HepG2 (cell line): ENCODE data around the gene CTXN1. TPM values are rescaled to one million over a fixed set of nuclear protein-coding genes. Genes with fewer than 3 reads are reported as not detected.
A peak's percentile ranks its signal among the peaks of the same experiment; 100 is the strongest.

ENCODE experiments used
- ADNP ChIP-seq: sonication (generic); formaldehyde crosslinking; IDR thresholded peaks from 2 replicates; pipeline ENCODE4 v1.4.0; 2020; ENCODE audit warnings: missing genetic modification reagents
- ARID2 ChIP-seq: sonication (generic); formaldehyde crosslinking; IDR thresholded peaks from 2 replicates; pipeline ENCODE4 v1.8.1; 2022; ENCODE audit warnings: mild to moderate bottlenecking, missing genetic modification reagents, borderline replicate concordance
- ARID3A ChIP-seq: IDR thresholded peaks from 2 replicates; pipeline ENCODE4 v1.6.1; 2012; ENCODE audit warnings: low read depth, low read length, improper control_type of control experiment
- DDIT3 ChIP-seq: sonication (generic); formaldehyde crosslinking; IDR thresholded peaks from 2 replicates; pipeline ENCODE4 v1.4.0; 2020; ENCODE audit warnings: mild to moderate bottlenecking, missing genetic modification reagents
- DNMT3B ChIP-seq: conservative IDR thresholded peaks from 2 replicates; pipeline ENCODE4 v1.6.1; 2016; ENCODE audit warnings: missing biosample characterization, control low read depth
- FOXP1 ChIP-seq, 2 experiments: fragments of 450-650 bp in 1 of 2; IDR thresholded peaks; 2 replicates each; pipeline ENCODE4 v1.6.1; 2017 to 2018; ENCODE audit warnings: antibody characterized with exemption in 1 of 2
- RAD21 ChIP-seq: fragments of 450-650 bp; formaldehyde crosslinking; IDR thresholded peaks from 2 replicates; pipeline ENCODE4 v1.5.0; 2020; ENCODE audit warnings: mild to moderate bottlenecking
- SATB2 ChIP-seq: sonication (generic); formaldehyde crosslinking; IDR thresholded peaks from 2 replicates; pipeline ENCODE4 v1.5.0; 2020; ENCODE audit warnings: missing genetic modification reagents
- ZC3H4 ChIP-seq: sonication (generic); formaldehyde crosslinking; IDR thresholded peaks from 2 replicates; pipeline ENCODE4 v1.4.0; 2020; ENCODE audit warnings: missing genetic modification reagents, borderline replicate concordance
- ZNF10 ChIP-seq: sonication (generic); formaldehyde crosslinking; IDR thresholded peaks from 2 replicates; pipeline ENCODE4 v1.4.0; 2020; ENCODE audit warnings: mild to moderate bottlenecking, low read depth, missing genetic modification reagents, borderline replicate concordance
- ZNF142 ChIP-seq: sonication (generic); formaldehyde crosslinking; IDR thresholded peaks from 2 replicates; pipeline ENCODE4 v1.4.0; 2020; ENCODE audit warnings: missing genetic modification reagents
- ZNF646 ChIP-seq: sonication (generic); formaldehyde crosslinking; IDR thresholded peaks from 2 replicates; pipeline ENCODE4 v1.9.0; 2021; ENCODE audit warnings: mild to moderate bottlenecking, missing genetic modification reagents
- ZSCAN21 ChIP-seq: sonication (generic); formaldehyde crosslinking; IDR thresholded peaks from 2 replicates; pipeline ENCODE4 v1.8.0; 2022; ENCODE audit warnings: mild to moderate bottlenecking, missing genetic modification reagents, moderate library complexity, borderline replicate concordance
- polyA plus RNA-seq, 8 experiments: library from polyadenylated mRNA; depleted of rRNA in 3 of 8; stranded (reverse) in 7 of 8; unstranded in 1 of 8; fragments of >200 nt; fragmentation: Illumina TruSeq in 4 of 8; extraction: Trizol in 4 of 8; gene quantifications; 2 replicates each; pipeline versions ENCODE4 v1.2.1 to v1.2.3, GENCODE V29; 2011 to 2016; ENCODE audit warnings: low read depth in 4 of 8, missing spikeins in 1 of 8, mixed read lengths in 1 of 8; ENCODE audit not compliant: insufficient read depth in 1 of 8
- total RNA-seq, 5 experiments: library from RNA; depleted of rRNA; stranded (reverse); fragments of >200 nt; fragmentation: Illumina TruSeq; extraction: Trizol; gene quantifications; 2 replicates each; pipeline ENCODE4 v1.2.3, GENCODE V29; 2016; ENCODE audit warnings: low read depth in 1 of 5

CTXN1 gene
- total and polyA plus RNA-seq, 2 of the 13 experiments (the other 11 are each of a cell fraction or from before 2014, with no cell fraction given), result 0.11 TPM; not detected in 1

- TF ChIP-seq ZNF646 (CRISPR knock-in tag) (peak; percentile 35; the same call in 1 of the 2 replicates), DDIT3 (CRISPR knock-in tag) (no peak), DNMT3B (no peak), ZNF10 (no peak), SATB2 (no peak; the same call in 1 of the 2 replicates), ZC3H4 (CRISPR knock-in tag) (no peak), ARID2 (no peak), ADNP (CRISPR knock-in tag) (no peak), ARID3A (no peak), RAD21 (CRISPR knock-in tag) (peak; percentile 38; the same call in 1 of the 2 replicates), FOXP1 (IDR thresholded peaks at IDR 0.05) (no peak), FOXP1 (CRISPR knock-in tag; IDR thresholded peaks at IDR 0.05) (no peak), ZSCAN21 (CRISPR knock-in tag) (peak; percentile 67; the same call in 1 of the 2 replicates), ZNF142 (peak; percentile 36)
Measured at GRCh38 chr19:7916103-7916954, 9.6 kb downstream of the CTXN1 start (continued).
